IPS DF 19.7 (cell line): Measurements from ENCODE around the gene ZBTB33.

Source experiments
- DNase-seq: peaks from one replicate; pipeline ENCODE4 v3.0.0-alpha.2; 2013; ENCODE audit warnings: low read depth, low spot score

The ZBTB33 gene

DNA sequence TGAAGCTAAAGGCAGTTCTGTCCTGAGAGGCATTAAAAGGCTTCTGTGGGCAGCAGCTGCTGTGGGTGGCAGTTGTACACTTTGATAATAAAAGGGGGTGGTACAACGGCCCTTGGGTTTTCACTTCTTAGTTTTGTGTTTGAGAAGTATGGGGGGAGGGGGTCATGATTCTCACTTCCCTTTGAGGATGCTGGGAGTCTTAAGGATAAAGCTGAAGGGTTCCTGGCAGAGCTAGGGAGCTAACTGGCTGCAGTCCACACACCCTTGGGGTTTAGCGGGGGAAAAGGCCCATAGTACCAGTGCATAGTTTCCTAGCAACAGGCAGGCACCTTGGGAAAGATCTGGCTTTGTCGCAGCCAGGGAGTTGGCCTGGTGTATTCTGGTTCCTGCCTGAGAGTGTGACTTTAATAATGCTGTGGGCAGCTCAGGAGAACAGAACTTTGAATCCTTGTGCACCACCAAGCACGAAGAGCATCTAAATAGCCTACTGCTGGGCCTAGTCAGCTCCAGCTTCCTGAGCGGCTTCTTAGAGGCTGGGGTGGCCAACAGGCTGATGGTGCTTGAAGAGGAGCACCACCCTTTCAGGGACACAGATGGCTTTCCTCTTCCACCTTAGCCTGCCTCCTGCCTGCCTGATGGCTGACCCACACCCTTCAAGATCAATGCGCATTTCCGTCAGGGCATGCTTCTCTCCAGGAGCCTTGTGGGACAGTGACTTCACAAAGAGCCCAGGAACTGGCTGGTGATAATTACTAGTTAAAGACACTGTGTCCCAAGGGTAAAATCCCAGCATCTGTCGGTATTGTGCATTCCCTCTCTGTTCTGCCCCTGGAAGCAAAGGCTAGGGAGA, 12.5 kb downstream of the ZBTB33 start:
- DNase-seq: no peak

DNA sequence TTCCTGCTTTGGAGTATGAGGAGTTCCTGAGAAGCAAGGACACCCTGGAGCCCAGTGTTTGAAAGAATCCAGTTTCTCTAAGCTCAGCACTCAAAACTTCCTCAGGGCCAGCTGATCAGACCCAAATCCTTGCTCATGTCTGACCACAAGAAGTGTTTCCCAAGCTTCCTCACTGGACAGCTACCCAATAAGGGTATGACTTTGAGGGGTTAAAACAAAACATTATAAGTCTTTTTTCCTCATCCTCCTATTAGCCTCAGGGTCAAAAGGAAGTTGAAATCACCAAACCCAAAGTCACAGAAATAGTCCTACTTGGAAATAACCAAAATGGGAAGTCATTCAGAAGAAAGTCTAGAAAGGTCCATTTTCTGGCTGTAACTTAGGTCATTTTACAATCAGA, 13.7 kb downstream of the ZBTB33 start:
- DNase-seq: no peak

DNA sequence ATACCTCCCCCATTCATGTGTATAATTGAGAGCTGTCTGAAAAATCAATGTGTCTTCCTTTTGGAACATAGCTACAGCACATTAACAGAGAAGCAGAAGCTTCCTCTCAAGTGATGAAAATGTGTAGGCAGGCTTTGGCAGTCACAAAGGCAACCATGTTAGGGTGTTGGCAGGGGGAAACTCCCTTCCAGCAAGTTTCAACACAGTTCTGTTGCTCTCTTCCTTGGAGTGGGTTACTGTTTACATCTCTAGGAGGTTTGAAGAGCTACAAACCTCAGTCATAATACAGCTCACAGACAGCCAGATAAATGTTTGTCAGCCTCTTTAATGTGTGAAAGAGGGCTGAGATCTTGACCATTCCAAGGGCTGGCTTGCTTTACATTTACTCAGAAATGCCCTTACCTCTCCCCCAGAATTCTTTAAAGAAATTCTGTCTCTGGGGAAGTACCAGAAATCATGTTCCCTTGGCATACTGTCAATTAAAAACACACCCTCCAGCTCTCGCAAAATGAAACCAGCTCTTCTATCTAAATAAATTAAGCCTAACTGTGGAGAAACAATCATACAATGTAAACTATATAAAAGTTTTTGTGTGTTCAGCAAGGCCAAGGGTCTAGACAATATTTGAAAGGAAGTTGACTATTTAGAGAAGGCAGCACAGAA, 18.9 kb downstream of the ZBTB33 start:
- no peak for DNase-seq

DNA sequence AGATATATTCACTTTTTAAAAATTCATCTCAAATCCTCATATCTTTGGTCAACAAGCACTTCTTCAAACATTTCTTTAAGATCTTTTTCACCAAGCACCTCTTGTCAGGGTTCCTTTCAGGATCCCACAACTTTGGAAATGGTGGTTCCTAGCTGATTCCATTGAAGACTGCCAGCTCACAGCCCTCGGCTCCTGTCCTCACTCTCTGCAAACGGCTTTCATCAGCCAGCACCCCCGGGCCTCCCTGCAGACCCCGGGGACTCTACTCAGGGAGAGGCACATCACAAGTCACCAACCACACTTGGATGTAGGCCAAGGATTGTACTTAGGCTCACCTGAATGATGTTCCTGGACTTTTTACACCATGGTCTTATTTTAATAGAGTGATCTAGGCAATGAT, 20.0 kb downstream of the ZBTB33 start:
- DNase-seq: no peak

DNA sequence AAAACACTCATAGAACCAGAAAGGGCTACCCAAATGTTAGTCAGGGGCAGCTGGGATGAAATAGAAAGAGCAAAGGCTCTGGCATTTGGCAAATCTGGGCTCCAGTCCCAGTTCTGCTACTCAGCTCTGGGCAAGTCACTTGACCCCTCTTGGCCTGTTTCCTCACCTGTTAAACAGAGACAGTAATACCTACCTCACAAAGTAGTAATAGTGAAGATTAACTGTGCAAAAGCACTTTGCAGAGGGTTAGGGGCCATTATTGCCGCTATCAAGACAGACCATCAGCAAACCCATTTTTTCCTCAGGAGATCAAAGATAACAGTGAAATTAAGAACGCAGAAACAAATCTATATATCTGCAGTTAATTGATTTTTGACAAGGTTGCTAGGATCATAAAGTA, 20.6 kb downstream of the ZBTB33 start:
- DNase-seq: no peak

DNA sequence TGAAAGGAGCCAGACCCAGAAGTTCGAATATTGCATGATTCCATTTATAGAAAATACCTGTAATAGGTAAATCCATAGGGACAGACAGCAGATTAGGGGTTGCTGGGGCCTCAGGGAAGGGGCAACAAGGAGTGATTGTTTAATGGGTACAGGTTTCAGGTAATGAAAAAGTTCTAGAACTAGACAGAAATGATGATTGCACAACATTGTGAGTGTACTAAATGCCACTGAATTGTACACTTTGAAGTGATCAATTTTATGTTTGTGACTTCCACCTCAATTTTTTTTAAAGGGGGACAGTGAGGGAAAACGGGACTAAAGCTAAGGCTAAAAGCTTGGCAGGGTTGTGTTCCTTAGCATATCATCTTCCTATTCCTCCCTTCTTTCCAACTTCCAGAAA, 23.5 kb downstream of the ZBTB33 start:
- no peak for DNase-seq

DNA sequence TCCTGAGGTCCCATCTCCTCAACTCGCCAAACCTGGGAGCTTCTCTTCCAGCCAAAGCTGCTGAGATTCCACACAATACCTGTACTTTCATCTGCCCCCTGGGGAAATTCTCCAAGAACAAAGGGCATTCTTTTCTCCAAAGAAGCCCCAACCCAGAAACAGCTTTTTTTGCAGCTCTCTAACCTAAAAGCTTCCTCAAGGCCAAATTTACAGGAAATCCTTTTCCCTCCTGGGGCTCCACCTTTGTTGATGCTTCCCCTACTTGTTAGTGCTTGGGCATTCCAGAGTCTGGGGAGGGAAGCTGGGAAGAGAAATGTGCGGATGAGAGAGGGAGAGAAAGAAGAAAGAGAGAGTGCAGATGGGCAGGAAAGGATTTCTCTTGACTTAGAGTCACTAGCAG, 24.3 kb downstream of the ZBTB33 start:
- peak; percentile 82 for DNase-seq

DNA sequence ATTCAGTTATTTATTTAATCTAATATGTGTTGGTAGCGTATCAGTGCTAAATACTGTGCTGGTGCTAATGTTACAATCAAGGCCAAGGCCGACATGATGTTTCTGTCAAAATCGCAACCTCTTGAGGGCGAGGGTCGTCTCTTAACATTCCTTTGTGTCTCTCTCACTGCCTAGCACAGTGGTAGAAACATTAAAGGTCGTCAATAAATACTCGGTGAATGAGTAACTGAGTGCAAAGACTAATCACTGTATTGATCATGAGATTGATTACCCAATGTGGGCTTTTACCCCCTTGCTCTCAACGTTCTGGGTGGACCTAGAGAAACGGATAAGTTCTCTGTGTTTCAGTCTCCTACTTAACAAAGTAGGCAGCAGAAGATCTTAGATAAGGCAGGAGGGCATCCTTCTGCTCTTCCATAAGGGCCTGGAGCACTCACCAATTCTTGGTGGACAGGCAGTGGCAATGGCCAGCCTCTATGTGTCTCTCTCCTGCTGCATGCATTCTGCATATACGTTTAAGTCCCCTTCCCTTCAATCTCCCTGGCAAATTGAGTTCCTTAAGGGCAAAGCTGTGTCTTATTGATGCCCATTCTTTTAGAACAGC, 30.5 kb downstream of the ZBTB33 start:
- DNase-seq: no peak

DNA sequence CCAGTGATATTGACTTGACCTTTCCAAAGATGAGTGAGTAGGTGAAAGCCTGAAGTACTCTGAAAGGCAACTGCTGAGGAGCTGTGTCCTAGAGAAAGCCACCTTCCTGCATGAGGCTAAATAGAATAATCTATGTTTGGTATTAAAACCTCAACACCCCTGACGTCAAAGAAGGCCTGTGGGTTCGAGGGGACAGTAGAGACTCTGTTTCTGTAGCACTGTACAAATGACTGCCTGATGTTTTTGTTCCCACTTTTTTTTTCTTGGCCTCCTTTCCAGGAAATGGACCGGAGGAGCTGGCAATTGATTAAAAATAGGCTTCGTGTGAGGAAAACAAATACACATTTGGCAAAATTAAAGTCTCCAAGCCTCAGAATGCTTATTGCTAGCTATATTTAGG, 31.1 kb downstream of the ZBTB33 start:
- no peak for DNase-seq

DNA sequence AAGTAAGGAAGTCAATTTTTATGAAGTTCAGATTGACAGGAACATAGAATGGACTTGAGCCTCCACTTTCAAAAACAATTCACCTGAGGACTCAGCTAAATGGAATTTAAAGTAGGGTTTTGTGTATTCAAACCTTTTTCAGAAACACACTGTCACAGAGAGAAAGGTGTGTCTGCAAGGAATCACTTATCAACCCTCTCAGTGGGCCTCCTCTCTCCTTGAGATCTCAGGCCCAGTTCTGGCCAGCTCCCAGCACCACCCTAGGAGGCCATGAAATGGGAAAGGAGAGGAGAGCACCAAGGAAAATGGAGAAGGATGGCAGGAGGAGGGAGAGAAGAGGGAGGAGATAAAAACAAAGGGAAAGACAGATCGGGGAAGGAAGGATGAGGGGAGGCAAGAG, 32.1 kb downstream of the ZBTB33 start:
- DNase-seq: no peak

DNA sequence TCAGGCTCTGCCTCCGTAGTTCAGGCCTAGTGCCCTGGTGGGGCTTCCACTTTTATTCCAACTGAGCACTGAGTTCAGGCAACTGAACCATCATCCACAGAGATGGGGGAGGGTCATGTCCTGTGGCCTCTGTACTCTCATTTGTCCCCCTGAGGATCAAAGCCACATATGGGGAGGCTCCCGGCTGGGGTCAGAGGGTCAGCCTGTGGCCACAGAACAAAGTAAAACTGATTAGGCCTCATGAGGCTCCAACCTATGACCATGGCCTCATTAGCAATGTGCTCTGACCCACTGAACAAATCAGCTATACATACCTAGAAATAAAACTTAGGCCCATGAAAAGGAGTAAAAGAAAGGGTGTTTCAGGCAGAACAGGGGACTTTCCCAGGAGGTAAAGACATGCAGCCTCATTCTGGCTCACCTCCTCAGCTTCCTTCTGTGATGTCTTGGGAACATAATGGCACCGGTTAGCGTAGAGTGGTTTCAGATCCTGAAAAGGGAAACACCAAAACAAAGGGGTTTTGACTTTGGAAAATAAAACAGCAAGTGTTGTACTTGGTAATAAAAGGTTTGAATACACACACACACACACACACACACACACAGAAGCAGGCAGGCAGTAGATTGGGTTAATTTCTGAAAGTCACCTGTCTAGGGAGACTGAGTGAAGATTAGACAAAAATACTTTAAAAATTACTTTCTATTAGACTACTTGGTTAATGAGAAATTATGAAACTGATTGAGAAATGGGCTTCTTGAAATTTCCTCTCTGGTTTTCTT, 36.3 kb downstream of the ZBTB33 start:
- DNase-seq: no peak

DNA sequence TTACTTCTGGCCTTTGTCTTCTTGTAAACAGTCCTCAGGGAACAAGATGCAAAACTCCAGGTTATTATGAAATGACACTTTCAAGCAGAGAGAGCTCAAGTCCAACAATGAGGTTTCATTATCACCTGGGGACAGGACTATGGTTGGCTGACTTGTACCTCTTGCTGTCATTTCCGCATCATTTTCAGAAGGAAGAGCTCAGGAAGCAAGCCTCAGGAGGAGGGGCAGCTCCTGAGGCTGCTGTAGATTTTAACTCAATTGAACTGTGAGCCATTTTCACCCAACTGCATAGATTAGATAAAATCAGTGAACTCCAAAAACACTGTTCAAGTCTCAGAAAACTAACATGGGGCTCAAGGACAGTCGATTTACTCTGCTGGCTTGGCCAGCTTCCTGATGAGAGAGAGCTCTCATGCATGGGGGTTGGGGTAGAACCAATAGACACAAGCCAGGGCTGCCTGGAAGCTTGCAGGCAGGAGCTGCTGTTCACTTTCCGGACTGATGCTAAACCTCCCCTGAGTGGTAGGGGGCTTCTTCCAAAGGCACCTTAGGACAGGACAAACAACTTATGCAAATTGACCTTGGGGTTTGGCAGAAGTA, 37.0 kb downstream of the ZBTB33 start:
- DNase-seq: no peak

DNA sequence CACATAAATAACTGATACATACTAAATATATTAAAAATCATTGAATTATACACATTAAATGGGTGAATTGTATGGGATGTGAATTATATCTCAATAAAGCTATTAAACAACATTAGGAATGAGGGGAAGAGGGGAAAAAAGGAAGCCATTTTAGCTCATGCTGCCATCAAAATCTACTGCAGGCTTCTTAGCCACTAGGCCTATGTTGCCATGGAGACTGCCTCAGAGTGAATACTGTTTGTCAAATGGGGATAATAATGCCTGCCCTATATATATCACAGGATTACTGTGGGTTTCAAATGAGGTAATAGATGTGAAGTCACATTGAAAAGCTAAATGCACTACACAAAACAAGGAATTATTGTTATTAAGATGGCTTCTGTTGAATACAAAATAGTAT, 39.5 kb downstream of the ZBTB33 start:
- DNase-seq: no peak

DNA sequence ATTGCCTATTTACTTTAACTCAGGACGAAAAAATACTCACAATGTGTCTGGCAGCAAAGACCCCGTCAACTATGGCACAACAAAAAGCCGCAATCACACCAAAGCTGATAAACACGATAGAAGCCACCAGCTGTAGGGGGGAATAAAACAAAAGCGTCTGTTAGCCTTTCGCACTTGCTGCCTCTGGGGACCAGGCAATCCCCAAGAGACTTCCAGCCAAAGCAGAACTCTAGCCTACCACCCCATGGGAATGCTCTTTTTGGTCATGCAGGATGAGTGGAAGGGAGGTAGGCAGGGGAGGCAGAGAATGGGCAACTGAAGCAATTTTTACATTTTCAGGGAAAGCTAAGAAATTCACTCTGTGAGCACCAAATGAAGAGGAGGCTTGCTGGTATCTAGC, 40.6 kb downstream of the ZBTB33 start:
- DNase-seq: no peak

DNA sequence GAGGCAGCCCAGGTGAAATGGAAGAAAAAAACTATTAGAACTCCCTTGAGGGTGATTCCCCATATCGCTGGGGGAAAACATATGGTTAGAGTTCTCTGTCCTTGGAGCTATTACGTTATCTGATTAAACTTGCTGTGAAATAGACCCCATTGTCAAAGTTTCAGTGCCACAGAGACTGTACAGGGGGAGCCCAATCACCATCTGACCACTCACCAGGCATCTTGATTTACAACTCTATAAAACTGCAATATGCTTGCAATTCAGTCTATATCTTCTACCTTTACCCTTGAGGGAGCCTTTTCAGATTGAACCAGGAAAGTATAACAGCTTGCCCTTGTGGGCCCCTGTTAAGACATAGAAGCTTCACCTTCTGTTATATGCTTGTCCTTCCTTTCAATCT, 42.4 kb downstream of the ZBTB33 start:
- DNase-seq: no peak

DNA sequence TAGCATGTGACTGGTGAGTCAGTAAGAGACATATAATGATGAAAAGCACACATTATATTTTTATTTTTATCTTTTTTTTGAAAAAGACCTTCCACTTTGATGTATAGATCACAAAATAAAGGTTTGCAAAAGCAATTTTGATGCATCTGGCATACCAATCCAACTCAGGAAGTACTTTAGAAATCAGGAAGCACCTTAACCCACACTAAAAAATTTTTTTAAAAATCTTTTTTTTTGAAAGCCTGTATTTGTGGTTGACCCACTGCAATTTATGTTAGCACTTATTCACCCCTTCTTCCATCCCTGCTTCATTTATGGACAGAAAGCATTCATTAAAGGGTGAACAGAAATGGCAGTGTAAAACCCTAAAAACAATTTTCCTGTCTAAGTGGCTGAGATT, 44.0 kb downstream of the ZBTB33 start:
- no peak for DNase-seq

DNA sequence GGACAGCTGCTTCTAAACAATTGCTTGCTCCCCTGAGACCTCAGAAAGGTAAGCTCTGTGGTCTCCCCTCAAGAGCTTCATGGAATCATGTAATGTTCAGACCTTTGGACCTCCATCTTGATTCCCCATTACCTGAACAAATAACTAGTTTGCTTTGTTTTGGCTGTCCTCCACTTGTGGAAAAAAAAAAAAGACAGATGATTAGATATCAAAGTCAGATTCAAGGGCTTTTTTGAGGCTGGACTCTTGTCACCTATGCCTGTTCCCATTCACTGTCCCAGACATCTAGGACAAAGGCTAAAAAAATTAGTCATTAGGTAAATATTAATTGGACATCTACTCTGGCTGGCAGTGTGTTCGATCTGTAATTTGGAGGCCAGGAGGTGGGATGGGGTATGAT, 47.3 kb downstream of the ZBTB33 start:
- no peak for DNase-seq

DNA sequence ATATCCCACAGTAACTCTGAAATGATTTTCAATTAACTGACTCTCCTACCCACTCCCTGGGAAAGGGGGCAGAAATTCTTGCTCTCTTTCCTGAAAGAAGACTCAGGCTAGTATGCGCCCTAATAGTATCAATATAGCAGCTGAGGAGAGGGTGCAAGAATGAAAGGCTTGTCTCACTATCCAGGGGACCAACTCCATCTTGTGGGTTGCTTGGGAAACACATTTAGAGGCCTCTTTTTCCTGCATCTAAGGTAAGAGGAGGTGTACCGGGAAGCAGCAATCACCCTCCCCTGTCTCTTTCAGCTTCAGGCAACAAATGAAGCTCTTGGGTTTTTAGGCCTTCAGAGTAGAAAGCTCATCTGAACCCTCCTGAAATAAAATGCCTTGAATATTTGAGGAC, 49.3 kb downstream of the ZBTB33 start:
- DNase-seq: no peak

DNA sequence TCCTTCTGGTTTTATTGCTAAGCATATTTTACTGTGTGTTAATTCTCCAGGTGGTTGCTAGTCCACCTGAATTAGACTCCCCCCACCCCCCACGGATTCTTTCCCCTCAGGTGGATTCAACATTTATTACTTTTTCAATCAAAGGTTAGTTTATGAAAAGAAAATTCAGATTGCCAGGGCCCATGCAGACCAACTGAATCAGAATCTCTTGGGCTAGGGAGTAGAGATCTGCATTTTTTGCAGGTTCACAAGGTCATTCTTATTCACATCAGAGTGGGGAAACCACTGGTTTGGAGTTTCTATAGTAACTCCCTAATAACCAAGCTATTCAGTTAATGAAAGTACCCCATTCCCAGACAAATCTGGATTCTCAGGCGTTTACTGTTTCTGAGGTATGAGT, 50.9 kb downstream of the ZBTB33 start:
- DNase-seq: no peak

DNA sequence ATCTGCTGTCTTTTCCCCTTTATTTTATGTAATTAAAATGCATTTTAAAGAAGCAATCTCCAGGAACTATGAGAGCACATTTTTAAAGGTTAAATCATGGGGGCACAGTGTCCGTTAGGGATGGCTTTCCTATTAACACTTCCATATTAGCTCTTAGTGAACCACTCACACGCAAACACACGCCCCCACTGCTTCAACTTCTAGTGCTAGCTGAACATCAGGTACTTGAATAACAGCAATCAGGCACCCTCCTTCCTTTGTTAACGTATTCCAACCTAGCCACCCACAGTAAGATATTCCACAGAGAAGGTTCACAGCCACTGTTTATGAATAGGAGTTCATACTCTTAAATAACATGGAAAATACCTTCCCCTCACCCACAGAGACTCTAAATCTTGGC, 51.3 kb downstream of the ZBTB33 start:
- DNase-seq: no peak

DNA sequence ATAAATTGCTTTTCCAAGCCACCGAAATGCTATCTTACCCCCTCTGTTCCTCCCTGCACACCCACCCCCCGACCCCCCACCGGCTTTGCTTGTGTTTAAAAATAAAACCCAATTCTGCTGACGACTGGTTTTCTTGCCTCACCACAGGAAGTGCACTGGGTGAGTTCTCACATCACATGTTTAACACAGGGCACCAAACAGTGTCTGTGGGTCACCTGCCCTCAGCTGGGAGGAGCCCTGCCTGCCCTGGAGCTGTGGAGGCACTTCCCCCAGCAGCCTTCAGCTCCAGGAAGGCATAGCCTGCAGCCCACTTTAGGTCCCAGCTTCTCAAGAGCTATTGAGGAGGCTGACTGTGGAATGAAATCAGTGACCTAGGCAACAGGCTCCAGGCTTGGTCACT, 51.8 kb downstream of the ZBTB33 start:
- DNase-seq: no peak

DNA sequence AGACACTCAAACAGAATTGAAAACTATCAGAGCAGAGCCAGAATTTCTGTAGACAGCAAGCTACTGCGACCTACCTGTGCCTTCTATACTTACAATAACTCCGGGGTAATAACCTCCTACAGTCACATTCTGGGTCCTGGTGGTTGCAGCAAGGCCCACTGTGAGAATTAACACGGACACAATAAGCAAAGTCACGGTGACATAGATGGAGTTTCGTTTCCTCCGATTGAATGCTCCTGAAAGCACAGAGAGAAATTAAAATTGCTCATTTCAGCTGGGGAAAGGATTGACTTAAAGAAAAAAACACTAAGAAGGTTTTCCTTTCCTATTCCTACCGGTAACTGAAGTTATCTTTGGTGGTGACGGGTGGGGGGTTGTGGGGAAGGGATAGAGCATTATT, 53.6 kb downstream of the ZBTB33 start:
- DNase-seq: no peak
